Caco-2 (cell line): ENCODE data around the gene WDR91. TPM values are rescaled to one million over a fixed set of nuclear protein-coding genes. Genes with fewer than 3 reads are reported as not detected.

Experiments used
- BruUV-seq: library from RNA; stranded (reverse); fragments of 400-500 nt; replicated peaks from 2 replicates; lab custom pipeline; 2021; lab: Mats Ljungman, UMichigan
- CTCF ChIA-PET: fragments of 300-600 bp; sonication (Branson Sonifier 250); formaldehyde crosslinking; loops from one replicate; lab custom pipeline; 2022; ENCODE audit warnings: antibody characterized with exemption; lab: Charles Lee
- POLR2A ChIA-PET: fragments of 300-600 bp; sonication (Branson Sonifier 250); formaldehyde crosslinking; loops from one replicate; lab custom pipeline; 2022; ENCODE audit warnings: antibody characterized with exemption; lab: Charles Lee
- DNase-seq, 2 experiments: peaks; one replicate each; pipeline versions ENCODE4 v3.0.0 to v3.0.0-alpha.2; 2020 to 2022
- H3K27me3 ChIP-seq: replicated peaks from 2 replicates; pipeline ENCODE4 v1.6.0; 2011; ENCODE audit warnings: low read length; ENCODE audit not compliant: control insufficient read depth, insufficient read depth
- H3K36me3 ChIP-seq: 2 replicates; pipeline ENCODE4 v1.5.1; 2011; ENCODE audit warnings: low read length; ENCODE audit not compliant: control insufficient read depth, insufficient read depth
- H3K4me1 ChIP-seq: fragments of 250-450 bp; sonication (Bioruptor Pico); 2 replicates; pipeline ENCODE4 v1.5.1; 2020; ENCODE audit warnings: mild to moderate bottlenecking
- H3K4me3 ChIP-seq: 2 replicates; pipeline ENCODE4 v1.5.1; 2011; ENCODE audit warnings: low read depth, mild to moderate bottlenecking, control low read depth, low read length
- H3K9me3 ChIP-seq: fragments of 250-450 bp; sonication (Bioruptor Pico); 2 replicates; pipeline ENCODE4 v1.5.1; 2020; ENCODE audit warnings: mild to moderate bottlenecking, moderate library complexity
- H3K27ac Mint-ChIP-seq: one replicate; pipeline ENCODE4 v1.8.0; 2022; ENCODE audit warnings: mixed read lengths; ENCODE audit not compliant: unreplicated experiment
- H3K27me3 Mint-ChIP-seq: one replicate; pipeline ENCODE4 v1.8.0; 2022; ENCODE audit warnings: mixed read lengths; ENCODE audit not compliant: insufficient read depth, unreplicated experiment
- H3K36me3 Mint-ChIP-seq: one replicate; pipeline ENCODE4 v1.8.0; 2022; ENCODE audit warnings: mild to moderate bottlenecking, mixed read lengths; ENCODE audit not compliant: insufficient read depth, unreplicated experiment
- H3K4me1 Mint-ChIP-seq: one replicate; pipeline ENCODE4 v1.8.0; 2022; ENCODE audit warnings: low read depth, mixed read lengths; ENCODE audit not compliant: unreplicated experiment
- H3K4me3 Mint-ChIP-seq: one replicate; pipeline ENCODE4 v1.8.0; 2022; ENCODE audit warnings: mild to moderate bottlenecking, moderate library complexity, mixed read lengths; ENCODE audit not compliant: unreplicated experiment
- H3K9me3 Mint-ChIP-seq: one replicate; pipeline ENCODE4 v1.8.0; 2022; ENCODE audit warnings: mixed read lengths; ENCODE audit not compliant: unreplicated experiment
- intact Hi-C: fragments of 100-400 bp; cut with micrococcal nuclease; formaldehyde crosslinking; loops from one replicate; pipeline ENCODE4 v1.10.0; 2022; ENCODE audit not compliant: unreplicated experiment
- microRNA-seq: library from miRNA; unstranded; fragments of <30 nt; microRNA quantifications from one replicate; pipeline ENCODE4 v1.2.0, GENCODE V29; 2022
- total RNA-seq: library from RNA; stranded (reverse); gene quantifications from 2 replicates; pipeline ENCODE4 v1.2.3, GENCODE V29; 2022
- TF ChIP-seq, protein P1 (sequence below), 2 experiments: fragments of 200-600 bp in 1 of 2; IDR thresholded peaks; 1 replicate in 1 of 2; 2 replicates in 1 of 2; pipeline versions ENCODE4 v1.5.1 to v1.8.0; 2011 to 2022; ENCODE audit warnings: antibody characterized with exemption in 1 of 2, control low read depth in 1 of 2, inconsistent platforms in 1 of 2, low read depth in 1 of 2, low read length in 1 of 2, mild to moderate bottlenecking in 1 of 2, moderate library complexity in 1 of 2; ENCODE audit not compliant: insufficient read depth in 1 of 2, severe bottlenecking in 1 of 2, unreplicated experiment in 1 of 2

Gene WDR91
- total RNA-seq, 1 experiment from 2014 or later: 12.6 TPM

DNA sequence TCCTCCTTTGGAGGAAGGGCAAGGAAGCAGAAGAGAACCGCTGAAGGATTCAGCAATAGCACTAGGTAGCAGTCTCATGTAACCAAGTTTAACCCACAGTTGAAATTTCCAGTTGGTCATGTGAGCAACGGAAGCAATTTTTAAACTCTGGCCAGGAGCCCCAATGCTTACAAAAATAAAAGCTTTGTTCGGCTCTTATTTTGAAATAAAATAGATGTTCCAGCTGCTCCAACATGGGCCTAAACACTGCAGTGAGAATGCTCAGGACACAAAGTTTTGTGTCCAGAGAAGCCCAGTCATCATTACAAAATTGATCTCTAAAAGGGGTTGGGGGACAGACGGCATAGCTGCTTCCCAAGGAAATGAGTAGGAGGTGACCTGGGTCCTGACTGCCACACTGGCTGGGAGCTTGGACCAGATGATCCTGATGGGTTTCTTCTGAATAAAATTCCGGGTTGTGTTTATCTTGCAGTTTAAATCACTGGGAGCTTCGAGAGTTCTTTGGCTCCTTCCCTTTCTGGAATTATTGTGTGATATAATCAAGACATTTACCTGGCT lies 63.9 kb downstream of the WDR91 start:
- POLR2A ChIA-PET: interaction anchor here (0.6 to 0.9 kb wide), 2 partner anchors 57 to 161 kb away, joined by 4 read pairs; partner anchors contain the start of gene AGBL3
- H3K9me3 Mint-ChIP-seq: peaks cover 10% of the 10 kb centered on the region
- intact Hi-C loops: loop anchor here (1.0 kb wide), 2 partner anchors 52 to 161 kb away; partner anchors contain the start of gene AGBL3
- Histone ChIP-seq H3K36me3 (no peaks in the 10 kb centered on the region), H3K9me3 (no peaks in the 10 kb centered on the region), H3K4me3 (peak overlapping the region; percentile 33), H3K27me3 (no peaks in the 10 kb centered on the region), H3K4me1 (peaks cover 14% of the 10 kb centered on the region)
- peak overlapping the region; percentile 86 for H3K27ac Mint-ChIP-seq
- peaks cover 21% of the 10 kb centered on the region for H3K4me1 Mint-ChIP-seq
- BruUV-seq: TSS peak; percentile 86
- H3K27me3 Mint-ChIP-seq: no peaks in the 10 kb centered on the region
- no peak for DNase-seq
- peaks cover 6% of the 10 kb centered on the region for H3K36me3 Mint-ChIP-seq
- CTCF ChIA-PET: interaction anchor here (0.8 to 1.2 kb wide), 3 partner anchors 17 to 161 kb away, joined by 3 to 5 read pairs (median 4); partner anchors contain the start of gene AGBL3
- TF ChIP-seq, protein P1, sequence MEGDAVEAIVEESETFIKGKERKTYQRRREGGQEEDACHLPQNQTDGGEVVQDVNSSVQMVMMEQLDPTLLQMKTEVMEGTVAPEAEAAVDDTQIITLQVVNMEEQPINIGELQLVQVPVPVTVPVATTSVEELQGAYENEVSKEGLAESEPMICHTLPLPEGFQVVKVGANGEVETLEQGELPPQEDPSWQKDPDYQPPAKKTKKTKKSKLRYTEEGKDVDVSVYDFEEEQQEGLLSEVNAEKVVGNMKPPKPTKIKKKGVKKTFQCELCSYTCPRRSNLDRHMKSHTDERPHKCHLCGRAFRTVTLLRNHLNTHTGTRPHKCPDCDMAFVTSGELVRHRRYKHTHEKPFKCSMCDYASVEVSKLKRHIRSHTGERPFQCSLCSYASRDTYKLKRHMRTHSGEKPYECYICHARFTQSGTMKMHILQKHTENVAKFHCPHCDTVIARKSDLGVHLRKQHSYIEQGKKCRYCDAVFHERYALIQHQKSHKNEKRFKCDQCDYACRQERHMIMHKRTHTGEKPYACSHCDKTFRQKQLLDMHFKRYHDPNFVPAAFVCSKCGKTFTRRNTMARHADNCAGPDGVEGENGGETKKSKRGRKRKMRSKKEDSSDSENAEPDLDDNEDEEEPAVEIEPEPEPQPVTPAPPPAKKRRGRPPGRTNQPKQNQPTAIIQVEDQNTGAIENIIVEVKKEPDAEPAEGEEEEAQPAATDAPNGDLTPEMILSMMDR (IDR thresholded peaks at IDR 0.05; ENCODE audit: insufficient read depth in 1 of 2, low read depth in 1 of 2, low read length in 1 of 2, severe bottlenecking in 1 of 2, unreplicated experiment in 1 of 2): no peak
- H3K4me3 Mint-ChIP-seq: peak overlapping the region; percentile 79

DNA sequence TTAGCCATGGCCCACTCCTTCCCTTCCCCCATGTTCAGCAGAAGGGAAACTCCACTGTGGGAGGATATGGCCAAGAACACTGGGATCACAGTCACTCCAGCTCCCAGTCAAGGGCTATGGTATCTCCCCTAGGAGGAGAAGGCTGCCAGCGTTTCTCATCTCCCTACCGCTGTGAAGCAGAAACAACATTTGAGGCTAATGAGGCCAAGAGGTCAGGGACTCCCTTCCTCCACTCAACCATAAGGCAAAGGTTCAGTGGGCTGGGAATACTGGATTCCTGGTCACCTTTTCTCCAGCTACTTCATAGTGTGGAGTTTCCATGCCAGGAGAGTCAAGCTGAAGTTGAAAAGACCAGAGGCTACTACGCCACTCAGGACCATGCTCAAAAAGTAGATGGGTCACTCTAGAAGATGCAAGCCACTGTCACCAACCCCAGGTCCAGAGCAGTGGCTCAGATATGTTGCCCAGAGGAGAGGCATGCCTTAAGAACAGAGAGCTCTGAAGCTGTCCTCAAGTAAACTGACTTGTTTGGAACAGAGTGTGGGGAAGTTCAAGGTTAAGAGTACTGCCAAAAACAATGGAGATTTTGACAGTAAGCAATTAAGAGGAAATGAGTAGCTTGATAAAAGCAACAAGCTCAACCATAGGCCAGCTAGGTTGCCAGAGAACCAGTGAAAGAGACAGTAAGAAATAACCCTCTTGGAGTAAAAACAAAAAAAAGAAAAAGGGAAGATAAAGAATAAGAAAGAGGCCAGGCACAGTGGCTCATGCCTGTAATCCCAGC lies 67.2 kb downstream of the WDR91 start:
- H3K4me1 Mint-ChIP-seq: peaks cover 24% of the 10 kb centered on the region
- intact Hi-C loops: no loop called here
- no peaks in the 10 kb centered on the region for H3K27me3 ChIP-seq
- ChIA-PET POLR2A (interaction anchor here (0.5 kb wide), 1 partner anchor 153 kb away, joined by 4 read pairs; no protein-coding TSS in a partner anchor), CTCF (no interaction called here)
- H3K27me3 Mint-ChIP-seq: no peaks in the 10 kb centered on the region
- H3K9me3 ChIP-seq: no peaks in the 10 kb centered on the region
- peaks cover 6% of the 10 kb centered on the region for H3K36me3 Mint-ChIP-seq
- peaks cover 10% of the 10 kb centered on the region for H3K4me1 ChIP-seq
- no peak overlapping the region for H3K4me3 Mint-ChIP-seq
- BruUV-seq: no TSS peak
- H3K36me3 ChIP-seq: no peaks in the 10 kb centered on the region
- TF ChIP-seq, protein P1 (IDR thresholded peaks at IDR 0.05; ENCODE audit: insufficient read depth in 1 of 2, low read depth in 1 of 2, low read length in 1 of 2, severe bottlenecking in 1 of 2, unreplicated experiment in 1 of 2): no peak
- H3K4me3 ChIP-seq: no peak overlapping the region
- no peak for DNase-seq
- H3K27ac Mint-ChIP-seq: no peak overlapping the region
- no peaks in the 10 kb centered on the region for H3K9me3 Mint-ChIP-seq

Small RNAs within 50 kb of the gene (microRNA-seq; reads per million reads assigned to microRNA genes)
- gene MIR6509: 1.1 reads per million

Other genes starting within 250 kb of the WDR91 start
- gene AGBL3, start 225.0 kb downstream of the WDR91 start, total RNA-seq: 5.3 and 6.1 TPM in 2 replicates
- gene TMEM140, start 63.5 kb downstream of the WDR91 start, total RNA-seq: 3.8 and 6.1 TPM in 2 replicates
- 60.9 and 62.6 TPM in 2 replicates for gene CYREN, start 40.8 kb downstream of the WDR91 start, total RNA-seq
- gene STRA8, start 22.3 kb upstream of the WDR91 start, total RNA-seq: not detected in 2 replicates